Choroid plexus epithelial cell (primary cell): Measurements from ENCODE around the gene UBXN10.
A peak's percentile ranks its signal among the peaks of the same experiment; 100 is the strongest.

ENCODE experiments used
- DNase-seq: peaks from one replicate; pipeline ENCODE4 v3.0.0-alpha.2; 2010; ENCODE audit warnings: low read depth
- H3K4me3 ChIP-seq: 2 replicates; pipeline ENCODE4 v1.5.1; 2011; ENCODE audit warnings: low read depth, mild to moderate bottlenecking, control low read depth, low read length, moderate library complexity
- TF ChIP-seq, protein P1 (sequence below): conservative IDR thresholded peaks from 2 replicates; pipeline ENCODE4 v1.5.1; 2011; ENCODE audit warnings: low read depth, mild to moderate bottlenecking, control low read depth, inconsistent platforms, low read length, moderate library complexity

The UBXN10 gene

GRCh38 chr1:20147846-20148570 is 37.9 kb upstream of the UBXN10 start:
- TF ChIP-seq, protein P1, sequence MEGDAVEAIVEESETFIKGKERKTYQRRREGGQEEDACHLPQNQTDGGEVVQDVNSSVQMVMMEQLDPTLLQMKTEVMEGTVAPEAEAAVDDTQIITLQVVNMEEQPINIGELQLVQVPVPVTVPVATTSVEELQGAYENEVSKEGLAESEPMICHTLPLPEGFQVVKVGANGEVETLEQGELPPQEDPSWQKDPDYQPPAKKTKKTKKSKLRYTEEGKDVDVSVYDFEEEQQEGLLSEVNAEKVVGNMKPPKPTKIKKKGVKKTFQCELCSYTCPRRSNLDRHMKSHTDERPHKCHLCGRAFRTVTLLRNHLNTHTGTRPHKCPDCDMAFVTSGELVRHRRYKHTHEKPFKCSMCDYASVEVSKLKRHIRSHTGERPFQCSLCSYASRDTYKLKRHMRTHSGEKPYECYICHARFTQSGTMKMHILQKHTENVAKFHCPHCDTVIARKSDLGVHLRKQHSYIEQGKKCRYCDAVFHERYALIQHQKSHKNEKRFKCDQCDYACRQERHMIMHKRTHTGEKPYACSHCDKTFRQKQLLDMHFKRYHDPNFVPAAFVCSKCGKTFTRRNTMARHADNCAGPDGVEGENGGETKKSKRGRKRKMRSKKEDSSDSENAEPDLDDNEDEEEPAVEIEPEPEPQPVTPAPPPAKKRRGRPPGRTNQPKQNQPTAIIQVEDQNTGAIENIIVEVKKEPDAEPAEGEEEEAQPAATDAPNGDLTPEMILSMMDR, result no peak
- no peak overlapping the region for H3K4me3 ChIP-seq
- no peak for DNase-seq

- TF ChIP-seq, protein P1, result no peak
- H3K4me3 ChIP-seq, result no peak overlapping the region
- DNase-seq, result no peak
Observed at GRCh38 chr1:20148571-20149500, 37.1 kb upstream of the UBXN10 start.

- TF ChIP-seq, protein P1, result no peak
- DNase-seq, result no peak
- H3K4me3 ChIP-seq, result no peak overlapping the region
Observed at GRCh38 chr1:20149601-20150325, 36.1 kb upstream of the UBXN10 start.

GRCh38 chr1:20150326-20150705 is 35.6 kb upstream of the UBXN10 start:
- no peak for DNase-seq
- no peak overlapping the region for H3K4me3 ChIP-seq
- TF ChIP-seq, protein P1, result no peak

DNA sequence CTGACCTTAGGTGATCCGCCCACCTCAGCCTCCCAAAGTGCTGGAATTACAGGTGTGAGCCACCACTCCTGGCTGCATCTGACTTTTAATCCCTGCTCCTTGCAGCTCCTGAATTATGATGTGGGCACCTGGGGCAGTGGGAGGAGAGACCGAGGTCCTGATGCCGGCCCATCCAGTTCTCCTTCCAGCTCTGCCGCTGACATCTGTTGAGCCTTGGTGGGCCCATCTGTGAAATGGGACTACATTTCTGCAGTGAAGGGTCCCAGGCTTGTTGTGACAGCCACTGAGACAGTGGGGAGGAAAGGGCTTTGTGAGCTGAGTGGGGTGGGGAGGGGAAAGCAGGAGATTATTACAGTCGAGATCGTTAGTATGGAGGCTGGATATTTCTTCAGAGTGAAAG is 34.9 kb upstream of the UBXN10 start:
- TF ChIP-seq, protein P1, result no peak
- no peak overlapping the region for H3K4me3 ChIP-seq
- DNase-seq, result no peak

DNA sequence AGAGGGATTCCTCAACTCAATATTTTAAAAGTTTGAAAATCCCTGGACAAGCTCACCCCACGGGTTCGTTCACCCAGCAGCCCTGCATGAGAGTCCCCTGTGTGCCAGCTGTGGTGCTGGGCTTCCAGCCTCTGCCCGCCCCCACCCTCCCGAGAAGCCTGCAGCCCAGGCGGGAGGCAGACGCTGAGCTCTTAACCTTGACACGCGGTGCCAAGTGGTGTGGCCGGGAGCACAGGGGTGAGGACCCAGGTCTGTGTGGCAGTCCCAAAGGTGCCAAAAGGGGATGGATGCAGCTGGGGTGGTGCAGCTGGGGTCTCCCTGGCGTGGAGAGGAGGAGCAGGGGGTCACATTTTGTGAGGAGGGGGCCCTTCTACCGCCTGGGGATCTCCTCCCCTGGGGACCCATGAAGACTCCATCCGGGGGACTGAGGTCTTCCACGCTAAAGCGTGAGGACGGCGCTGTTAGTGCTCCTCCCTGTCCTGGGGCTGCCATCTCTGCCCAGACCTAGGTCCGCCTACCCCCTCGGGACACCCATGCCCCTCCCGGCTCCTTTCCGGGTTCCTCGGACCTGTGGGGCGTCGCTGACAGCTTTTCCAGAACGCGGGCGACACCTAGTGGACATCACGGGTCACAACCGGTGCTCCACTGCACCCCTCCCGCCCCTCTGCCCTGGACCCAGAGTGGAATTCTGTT is 33.8 kb upstream of the UBXN10 start:
- peak overlapping the region; percentile 37 for H3K4me3 ChIP-seq
- TF ChIP-seq, protein P1, result peak; percentile 91
- peak; percentile 65 for DNase-seq
